Islet of Langerhans (tissue), 1 donor: Measurements from ENCODE around the gene FAM20B.
"Not testable (repeated sequence)": the region's sequence is repeated elsewhere in the genome, so short reads cannot be mapped to it uniquely, and the experiment has no call there.

Experiments used
- FAIRE-seq: peaks from one replicate; lab custom pipeline; 2011; peaks lifted over from hg19 to GRCh38; lab: Jason Lieb, UNC

FAM20B gene, protein sequence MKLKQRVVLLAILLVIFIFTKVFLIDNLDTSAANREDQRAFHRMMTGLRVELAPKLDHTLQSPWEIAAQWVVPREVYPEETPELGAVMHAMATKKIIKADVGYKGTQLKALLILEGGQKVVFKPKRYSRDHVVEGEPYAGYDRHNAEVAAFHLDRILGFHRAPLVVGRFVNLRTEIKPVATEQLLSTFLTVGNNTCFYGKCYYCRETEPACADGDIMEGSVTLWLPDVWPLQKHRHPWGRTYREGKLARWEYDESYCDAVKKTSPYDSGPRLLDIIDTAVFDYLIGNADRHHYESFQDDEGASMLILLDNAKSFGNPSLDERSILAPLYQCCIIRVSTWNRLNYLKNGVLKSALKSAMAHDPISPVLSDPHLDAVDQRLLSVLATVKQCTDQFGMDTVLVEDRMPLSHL

DNA sequence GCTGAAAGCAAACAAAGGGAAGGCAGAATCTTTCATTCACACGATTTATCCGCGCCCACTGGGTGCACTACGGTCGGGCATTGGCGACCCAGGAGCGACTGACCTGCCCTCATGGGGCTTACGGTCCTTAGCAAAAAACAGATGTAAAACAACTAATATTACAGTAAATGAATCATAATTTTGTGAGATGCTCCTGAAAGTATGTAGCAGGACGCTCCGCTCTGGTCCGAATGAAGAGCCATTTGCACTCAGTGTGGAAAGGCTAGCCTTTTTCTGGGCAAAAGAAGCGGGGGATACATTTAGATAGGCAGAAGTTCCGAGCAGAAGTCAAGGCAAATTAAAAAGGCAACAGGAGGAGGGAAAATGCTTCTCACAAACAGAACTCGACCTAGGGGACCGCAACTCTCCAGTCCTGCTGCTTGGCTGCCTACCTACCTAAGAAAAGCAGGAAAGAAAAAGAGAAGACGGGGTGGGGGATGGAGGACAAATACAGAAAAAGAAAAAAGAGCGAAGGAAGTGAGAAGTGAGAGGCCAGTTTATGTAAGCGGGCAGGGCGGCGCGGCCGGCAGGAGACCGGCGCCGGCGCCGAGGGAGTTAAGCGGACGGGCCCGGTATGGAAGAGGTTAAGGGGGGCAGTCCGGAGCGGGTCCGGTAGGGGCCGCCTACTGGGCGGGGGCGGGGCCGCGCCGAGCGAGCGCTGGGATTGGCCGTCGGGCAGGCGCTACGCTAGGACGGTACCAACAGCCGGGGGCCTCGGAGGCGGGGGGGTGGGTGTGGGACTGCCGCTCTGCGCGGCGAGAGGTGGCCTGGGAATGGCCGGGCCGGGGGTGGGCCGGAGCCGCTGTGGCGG is at the start of gene FAM20B:
Gene FAM20B, plus strand, starts transcription at position 770 of the 850 bp plus-strand sequence. CDS start 17,954 bp downstream, outside the sequence.
- FAIRE-seq = no peak

DNA sequence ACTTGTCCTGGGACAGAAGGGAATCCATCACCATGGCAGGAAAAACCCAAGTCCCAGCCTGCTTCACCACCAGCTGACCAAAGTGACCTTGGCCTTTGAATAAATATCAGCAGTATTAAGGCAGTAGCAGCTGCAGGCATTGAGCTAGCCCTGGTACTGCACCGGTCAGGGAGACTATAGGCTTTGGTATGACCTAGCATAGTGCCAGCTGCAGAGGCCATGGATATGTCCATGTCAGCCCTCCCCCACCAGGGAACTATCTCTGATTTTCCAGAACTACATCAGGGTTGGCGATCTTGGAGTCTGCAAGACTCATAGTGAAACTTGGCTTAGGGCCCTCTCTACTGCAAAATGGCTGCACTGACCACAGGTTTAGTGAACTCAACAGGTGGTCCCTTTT is 49.2 kb upstream of the FAM20B start:
- FAIRE-seq = no peak

DNA sequence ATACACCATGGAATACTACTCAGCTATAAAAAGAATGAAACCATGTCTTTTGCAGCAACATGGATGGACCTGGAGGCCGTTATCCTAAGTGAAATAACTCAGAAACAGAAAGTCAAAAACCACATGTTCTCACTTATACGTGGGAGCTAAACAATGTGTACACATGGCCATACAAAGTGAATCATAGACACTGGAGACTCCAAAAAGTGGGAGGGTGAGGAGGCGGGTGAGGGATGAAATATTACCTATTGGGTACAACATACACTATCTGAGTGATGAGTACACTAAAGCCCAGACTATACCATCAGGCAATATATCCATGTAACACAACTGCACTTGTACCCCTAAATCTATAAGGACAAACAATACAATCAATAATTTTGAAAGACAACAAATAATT is 39.5 kb upstream of the FAM20B start:
- no peak for FAIRE-seq

DNA sequence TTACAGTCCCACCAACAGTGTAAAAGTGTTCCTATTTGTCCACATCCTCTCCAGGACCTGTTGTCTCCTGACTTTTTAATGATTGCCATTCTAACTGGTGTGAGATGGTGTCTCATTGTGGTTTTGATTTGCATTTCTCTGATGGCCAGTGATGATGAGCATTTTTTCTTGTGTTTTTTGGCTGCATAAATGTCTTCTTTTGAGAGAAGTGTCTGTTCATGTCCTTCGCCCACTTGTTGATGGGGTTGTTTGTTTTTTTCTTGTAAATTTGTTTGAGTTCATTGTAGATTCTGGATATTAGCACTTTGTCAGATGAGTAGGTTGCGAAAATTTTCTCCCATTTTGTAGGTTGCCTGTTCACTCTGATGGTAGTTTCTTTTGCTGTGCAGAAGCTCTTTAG is 37.5 kb upstream of the FAM20B start:
- FAIRE-seq = not testable (repeated sequence)

DNA sequence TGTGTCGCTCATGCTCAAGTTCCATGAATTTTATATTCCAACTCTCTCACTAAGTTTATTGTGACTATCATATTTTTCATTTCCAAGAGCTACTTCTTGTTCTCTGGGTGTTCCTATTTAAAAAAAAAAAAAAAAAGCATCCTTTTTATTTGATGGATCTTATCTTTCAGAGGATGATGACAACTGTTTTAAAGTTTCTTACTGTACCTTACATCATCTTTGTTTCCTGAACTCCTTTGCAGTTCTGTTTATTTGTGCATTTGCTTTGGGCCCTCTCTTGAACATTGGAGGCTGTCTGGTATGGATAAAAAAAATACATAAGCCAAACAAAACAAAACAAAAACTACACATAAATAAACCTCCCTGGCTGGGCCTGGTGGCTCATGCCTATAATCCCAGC is 32.1 kb upstream of the FAM20B start:
- FAIRE-seq = no peak

DNA sequence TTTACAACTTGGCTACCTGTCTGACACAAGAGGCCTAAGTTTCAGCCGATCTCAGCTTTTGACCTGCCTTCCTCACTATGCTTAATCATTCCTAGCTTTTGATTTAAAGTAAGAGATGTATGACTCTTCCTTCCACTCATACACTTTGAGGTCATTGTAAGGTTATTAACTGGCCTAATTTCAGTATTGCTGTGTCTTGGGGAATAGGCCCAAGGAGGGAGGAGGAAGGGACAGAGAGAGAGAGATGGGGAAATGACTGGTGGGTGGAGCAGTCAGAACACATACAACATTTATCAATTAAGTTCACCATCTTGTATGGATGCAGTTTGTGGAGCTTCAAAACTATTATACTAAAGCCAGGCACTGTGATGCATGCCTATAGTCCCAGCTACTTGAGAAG is 28.3 kb upstream of the FAM20B start:
- no peak for FAIRE-seq

DNA sequence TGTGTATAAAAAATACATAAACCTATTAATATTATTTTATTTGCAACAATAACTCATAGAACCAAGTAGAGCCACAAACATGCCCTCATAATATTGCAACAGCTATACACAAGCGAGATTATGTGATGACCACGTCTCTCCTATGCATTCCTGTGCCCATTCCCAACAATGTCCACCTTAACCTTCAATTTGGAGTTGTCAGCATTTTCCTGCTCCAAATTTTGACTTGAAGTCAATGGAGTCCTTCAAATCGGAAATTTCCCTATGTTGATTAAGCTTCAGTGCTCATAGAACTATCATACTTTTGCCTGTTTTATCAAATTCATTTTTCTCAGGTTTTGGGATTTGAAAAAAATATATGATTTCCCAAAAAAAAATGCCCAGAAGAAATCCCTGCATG is 27.4 kb upstream of the FAM20B start:
- no peak for FAIRE-seq

DNA sequence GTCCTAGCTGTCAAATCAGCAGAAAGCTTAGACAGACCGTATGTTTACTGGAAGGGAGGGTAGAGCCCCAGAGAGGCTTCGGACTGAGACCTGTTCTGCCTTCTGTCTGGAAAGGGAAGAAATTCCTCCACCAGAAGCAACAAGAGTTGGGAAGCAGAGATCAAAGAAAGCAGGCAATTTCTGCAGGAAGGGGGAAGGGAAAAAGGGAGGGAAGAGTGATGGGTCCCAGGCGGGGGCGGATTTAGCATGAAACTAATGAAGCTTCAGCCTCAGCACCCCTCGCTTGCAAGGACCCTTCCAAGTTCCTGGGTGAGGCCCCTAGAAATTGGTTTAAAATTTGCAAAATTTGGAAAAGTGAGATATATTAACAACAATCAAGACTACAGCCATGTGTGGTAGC is 26.6 kb upstream of the FAM20B start:
- no peak for FAIRE-seq

DNA sequence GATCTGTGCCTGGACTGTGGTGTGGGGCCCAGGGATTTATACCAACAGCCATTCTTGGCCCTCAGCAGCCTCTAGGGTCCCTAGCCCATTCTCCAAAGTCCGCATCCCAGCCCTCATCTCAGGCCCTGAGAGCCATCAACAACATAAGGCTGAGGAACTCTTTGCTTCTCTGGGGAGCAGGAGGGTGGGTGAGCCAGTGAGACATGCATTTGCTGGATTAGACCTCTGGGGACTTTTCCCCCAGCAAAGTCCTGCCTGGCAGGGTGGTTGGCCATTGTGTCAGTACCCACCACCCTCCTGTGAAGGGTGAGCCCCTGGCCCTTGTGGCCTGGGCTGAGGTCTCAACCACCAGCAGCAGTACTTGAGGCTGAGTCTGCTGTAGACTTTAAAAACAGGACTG is 24.2 kb upstream of the FAM20B start:
- no peak for FAIRE-seq

DNA sequence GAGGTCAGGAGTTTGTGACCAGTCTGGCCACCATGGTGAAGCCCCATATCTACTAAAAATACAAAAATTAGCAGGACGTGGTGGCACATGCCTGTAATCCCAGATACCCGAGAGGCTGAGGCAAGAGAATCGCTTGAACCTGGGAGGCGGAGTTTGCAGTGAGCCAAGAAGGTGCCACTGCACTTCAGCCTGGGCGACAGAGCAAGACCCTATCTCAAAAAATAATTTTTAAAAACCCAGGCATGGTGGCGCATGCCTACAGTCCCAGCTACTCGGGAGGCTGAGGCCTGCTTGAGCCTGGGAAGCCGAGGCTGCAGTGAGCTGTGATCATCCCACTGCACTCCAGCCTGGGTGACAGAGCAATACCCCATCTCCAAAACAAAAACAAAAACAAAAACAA is 23.6 kb upstream of the FAM20B start:
- FAIRE-seq = not testable (repeated sequence)

DNA sequence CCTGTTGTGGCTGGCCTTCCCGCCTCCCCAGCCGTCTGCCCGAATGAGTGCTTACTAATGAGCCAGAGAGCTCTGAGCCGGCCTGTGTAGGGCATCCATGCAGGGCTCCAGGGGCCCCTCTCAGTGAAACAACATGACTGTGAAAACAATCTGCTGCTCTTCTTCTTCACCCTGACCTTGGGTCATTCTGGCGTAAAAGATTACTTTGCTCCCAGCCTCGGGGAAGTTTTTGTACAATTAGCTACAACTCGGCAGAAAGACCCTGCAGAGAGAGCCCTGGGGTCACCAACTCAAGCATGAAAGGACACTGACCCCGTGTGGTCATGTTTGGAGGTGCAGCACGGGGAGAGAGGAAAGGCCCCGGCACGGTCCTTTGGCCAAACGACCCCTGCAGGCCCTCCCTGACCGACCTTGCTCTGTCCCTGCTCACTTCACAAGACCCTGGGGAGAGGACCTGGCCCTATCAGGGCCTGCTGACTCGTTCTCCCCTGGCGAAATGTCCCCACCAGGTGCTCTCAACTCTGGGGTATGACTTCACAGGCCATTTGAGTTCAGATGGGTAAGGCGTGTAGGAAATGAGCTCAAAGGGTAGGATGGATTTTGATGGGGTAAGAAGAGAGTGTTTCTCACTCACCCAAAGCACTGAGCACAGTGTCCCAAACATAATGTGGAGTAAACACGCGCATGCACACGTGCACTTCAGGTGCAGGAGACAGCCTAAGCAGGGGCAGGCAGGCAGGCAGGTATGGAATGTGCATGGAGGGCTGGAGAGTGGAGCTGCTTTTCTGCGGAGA is 22.9 kb upstream of the FAM20B start:
- peak; percentile 47 for FAIRE-seq

DNA sequence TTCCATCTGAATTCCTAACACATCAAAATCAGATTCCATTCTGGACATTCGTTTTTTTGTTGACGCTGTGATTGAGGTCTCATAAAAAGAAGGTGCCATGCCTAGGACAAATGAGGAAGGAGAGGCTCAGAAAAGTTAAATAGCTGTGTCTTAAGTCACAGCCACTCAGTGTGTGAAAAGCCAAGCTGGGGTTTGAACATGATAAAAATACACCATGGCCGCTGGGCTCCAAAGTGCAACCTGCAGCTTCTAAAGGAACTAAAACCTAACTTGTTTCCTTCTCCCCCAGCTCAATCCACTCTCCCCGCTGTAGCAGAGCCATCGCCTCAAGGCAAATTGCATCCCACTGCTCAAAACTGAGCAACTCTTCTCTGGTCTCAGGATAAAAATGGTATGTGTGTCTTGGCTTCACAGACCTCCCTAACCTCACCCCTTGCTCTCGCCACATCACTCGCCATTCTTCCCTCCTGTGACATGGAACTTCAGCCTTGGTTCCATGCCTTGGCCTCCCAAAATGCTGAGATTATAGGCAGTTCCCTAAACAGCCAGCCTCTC is 22.1 kb upstream of the FAM20B start:
- no peak for FAIRE-seq

DNA sequence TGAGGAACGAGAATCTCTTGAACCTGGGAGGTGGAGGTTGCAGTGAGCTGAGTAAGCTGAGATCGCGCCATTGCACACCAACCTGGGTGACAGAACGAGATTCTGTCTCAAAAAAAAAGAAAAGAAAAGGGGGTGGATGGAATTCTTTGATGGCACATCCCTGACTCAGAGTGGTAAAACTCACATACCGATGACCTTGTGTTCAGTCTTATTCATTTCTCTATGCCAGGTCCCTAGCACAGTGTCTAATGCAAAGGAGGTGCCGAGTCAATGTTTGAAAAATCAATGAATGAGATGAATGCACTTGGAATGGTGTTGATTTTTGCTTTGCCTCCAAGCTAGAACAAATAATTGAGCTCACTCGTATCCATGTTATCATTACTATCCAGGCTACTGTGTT is 18.5 kb upstream of the FAM20B start:
- no peak for FAIRE-seq

DNA sequence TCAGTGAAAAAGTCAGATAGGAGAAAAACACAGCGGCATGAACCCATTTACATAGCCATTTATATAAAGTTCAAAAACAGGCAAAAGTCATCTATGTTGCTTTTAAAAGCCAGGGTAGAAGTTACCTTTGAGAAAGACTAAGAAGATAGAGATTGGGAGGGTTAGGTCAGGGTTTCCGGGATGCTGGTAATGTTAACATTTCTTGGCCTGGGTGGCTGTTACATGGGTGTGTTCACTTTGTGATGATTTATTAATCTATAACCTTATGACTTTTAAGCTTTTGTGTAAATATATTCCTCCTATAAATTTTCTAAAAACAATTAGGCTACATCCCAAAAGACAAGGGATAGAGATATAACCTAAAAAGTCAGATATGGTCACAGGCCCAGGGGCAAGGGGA is 15.0 kb upstream of the FAM20B start:
- no peak for FAIRE-seq

DNA sequence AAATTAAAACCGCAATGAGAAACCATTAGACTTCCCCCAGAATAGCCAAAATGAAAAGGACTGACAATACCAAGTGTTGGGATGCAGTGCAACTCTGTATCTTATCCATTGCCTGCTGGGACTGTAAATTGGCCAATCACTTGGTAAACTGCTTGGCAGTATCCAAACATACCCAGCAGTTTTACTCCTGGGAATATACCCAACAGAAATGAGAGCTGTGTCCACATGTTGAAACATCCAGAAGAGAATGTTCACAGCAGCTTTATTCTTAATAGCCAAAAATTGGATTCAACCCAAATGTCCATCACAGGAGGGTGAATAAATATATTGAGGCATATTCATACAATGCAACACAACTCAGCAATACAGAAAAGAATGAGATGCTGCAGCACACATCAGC is 13.7 kb upstream of the FAM20B start:
- no peak for FAIRE-seq

DNA sequence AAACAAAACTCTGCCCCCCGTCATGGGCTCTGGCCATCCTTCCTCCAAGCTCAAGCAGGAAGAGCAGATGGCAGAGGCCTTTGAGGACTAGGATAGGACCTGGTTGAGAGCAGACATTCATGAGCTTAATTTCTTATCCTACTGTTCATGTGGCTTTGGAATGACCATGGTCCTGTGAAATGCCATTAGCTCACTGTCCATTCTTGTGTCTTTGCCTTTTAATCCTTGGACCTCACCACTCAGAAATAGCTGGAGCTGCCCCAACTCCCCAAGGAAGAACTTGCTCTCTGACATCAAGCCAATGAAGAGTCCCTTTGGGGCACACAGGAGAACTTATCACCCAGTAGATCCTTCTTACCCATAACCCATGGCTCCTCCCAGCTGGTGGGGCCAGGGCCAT is 11.6 kb upstream of the FAM20B start:
- FAIRE-seq = no peak

DNA sequence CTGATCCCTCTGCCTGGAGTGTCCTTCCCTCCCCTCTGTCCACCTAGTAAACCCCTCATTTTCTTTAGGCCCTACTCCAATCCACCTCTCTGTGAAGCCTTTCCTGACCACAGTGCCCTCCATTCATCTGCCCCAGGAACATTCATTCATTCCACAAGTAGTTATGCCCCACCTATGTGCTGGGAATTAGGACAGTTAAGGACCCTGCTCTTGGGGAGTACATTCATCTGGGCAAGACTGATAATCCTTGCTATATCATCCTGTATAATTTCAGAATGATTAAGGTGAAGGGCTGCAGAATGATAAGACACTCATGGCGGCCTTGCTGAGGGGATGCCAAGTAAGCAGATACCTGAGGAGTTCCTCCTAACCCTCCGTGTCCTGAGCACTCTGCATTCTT is 10.3 kb upstream of the FAM20B start:
- FAIRE-seq = no peak

DNA sequence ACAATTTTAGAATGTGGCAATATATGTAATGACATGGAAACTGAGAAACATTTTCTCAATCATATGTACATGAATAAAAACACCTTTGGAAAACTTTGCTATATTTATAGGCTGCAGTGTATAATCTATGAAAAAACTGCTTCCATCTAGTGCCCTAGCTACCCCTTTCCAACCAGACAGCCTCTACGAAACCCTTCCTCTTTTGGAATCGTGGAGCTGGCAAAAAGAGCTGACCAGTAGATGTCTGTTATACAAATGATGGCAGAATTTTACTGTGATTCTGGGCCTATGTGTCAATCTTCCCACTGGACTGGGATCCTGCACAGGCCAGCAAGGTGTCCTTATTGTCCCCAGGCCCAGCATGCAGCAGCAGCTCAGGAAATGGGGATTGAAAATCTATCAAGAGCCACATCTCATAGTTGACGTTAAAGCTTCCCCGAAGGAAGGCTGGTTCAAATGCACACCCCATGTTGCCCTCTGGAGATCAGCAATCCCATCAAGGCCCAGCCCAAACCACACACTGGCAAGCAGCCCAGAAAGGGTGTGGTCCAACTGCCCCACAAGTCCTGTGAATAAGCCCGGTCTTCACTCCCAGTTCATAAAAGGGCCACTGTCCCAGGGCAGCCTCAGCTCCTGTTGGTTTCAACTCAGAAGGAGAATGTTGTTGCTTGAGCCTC is 8.8 kb upstream of the FAM20B start:
- no peak for FAIRE-seq

DNA sequence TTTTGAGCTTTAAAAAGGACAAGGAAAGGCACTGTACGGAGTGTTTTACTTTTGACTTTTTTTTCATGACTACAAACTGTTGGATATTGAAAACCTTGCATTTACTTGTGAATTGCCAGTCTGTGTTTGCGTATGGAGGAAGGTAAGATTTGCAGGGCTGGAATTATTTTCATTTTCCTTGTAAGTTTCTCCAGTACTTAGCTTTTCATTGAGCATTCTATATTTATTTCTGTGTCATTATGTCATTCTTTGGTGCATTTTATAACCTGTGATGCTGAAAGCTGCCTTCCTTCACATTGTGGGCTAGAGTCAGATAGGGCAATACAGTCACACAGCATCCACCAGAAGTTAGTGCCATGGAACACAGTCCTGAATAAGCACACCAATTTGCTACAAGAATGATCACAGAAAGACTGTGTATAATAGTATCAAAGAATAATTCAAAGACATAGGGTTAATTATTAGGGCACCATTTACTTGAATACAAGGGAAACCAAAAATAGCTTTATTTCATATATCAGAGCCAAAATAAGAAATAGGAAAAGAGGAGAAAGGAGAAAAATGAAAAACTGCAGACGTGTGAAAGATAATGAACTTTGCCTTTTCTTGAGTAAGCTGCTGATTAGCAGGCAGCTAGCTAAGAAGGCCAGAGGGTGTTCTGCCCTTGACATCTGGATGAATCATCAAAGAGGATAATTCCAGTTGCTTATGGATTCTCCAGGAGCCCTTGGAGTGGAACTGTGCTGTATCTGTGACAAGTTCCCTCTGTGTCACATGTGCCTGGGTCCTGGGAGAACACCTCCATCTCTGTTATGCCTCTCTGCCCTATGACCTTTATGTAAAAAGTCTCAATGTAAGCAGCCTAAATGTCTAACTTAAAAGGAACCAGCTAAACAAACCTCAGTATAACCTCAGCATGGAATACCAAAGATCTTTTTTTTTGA is 8.0 kb upstream of the FAM20B start:
- no peak for FAIRE-seq

DNA sequence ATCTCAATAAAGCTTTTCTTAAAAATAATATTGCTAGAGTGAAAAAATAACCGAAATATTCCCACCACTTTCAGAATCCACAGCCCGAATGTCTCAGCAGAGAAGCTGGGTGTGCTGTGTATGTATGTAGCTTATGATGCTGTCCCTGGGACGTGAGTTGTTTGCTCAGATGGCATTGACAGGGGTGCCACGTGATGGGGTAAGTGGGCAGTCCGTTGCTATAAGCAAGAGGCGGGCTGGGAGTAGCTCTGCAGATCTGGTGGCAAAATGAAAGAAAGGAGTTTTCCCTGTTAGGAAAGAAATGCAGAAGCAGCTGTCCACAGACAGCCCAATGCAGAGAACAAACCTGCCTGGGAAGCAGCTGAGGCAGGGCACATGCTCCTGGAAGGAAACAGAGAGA is 3.8 kb upstream of the FAM20B start:
- no peak for FAIRE-seq
